CD14-positive monocyte (primary cell): ENCODE data around the gene SLC25A43. TPM values are rescaled to one million over a fixed set of nuclear protein-coding genes. Genes with fewer than 3 reads are reported as not detected.
A peak's percentile ranks its signal among the peaks of the same experiment; 100 is the strongest.

ENCODE experiments used
- DNase-seq, 3 donors: peaks; one replicate each; pipeline ENCODE4 v3.0.0-alpha.2; 2011 to 2022
- H2AFZ ChIP-seq: 2 replicates; pipeline ENCODE4 v1.6.0; 2012; ENCODE audit warnings: mild to moderate bottlenecking, low read depth, low read length, inconsistent platforms; ENCODE audit not compliant: insufficient read depth, poor library complexity, severe bottlenecking
- H3K27ac ChIP-seq, 2 donors: 1 replicate in 1 of 2; 2 replicates in 1 of 2; pipeline ENCODE4 v1.5.1; 2012 to 2013; ENCODE audit warnings: low read length in 2 of 2, control low read depth in 1 of 2, inconsistent platforms in 1 of 2, low read depth in 1 of 2, mild to moderate bottlenecking in 1 of 2
- H3K27me3 ChIP-seq, 2 donors: one replicate each; pipeline versions ENCODE4 v1.6.0 to v1.6.1; 2011 to 2013; ENCODE audit warnings: low read length in 2 of 2; ENCODE audit not compliant: control insufficient read depth in 2 of 2, insufficient read depth in 2 of 2
- H3K36me3 ChIP-seq, 2 donors: replicated peaks in 1 of 2; 1 replicate in 1 of 2; 2 replicates in 1 of 2; pipeline versions ENCODE4 v1.5.1 to v1.6.1; 2012 to 2013; ENCODE audit warnings: low read length in 2 of 2, control low read depth in 1 of 2, inconsistent platforms in 1 of 2, mild to moderate bottlenecking in 1 of 2; ENCODE audit not compliant: insufficient read depth in 2 of 2, control insufficient read depth in 1 of 2
- H3K4me1 ChIP-seq, 2 donors: 1 replicate in 1 of 2; 2 replicates in 1 of 2; pipeline versions ENCODE4 v1.5.1 to v1.6.1; 2012 to 2013; ENCODE audit warnings: low read length in 2 of 2, control low read depth in 1 of 2, inconsistent platforms in 1 of 2, mild to moderate bottlenecking in 1 of 2, moderate library complexity in 1 of 2; ENCODE audit not compliant: insufficient read depth in 2 of 2, control insufficient read depth in 1 of 2
- H3K4me2 ChIP-seq: replicated peaks from 2 replicates; pipeline ENCODE3; 2012; ENCODE audit warnings: low read length, moderate library complexity, mild to moderate bottlenecking; ENCODE audit not compliant: poor library complexity, severe bottlenecking; ENCODE audit errors: extremely low read depth
- H3K4me3 ChIP-seq, 3 experiments: fragments of 200-600 bp in 1 of 3; sonication (generic) in 1 of 3; replicated peaks in 1 of 3; 1 replicate in 2 of 3; 2 replicates in 1 of 3; pipeline ENCODE4 v1.5.1; 2011 to 2013; ENCODE audit warnings: low read length in 3 of 3, mild to moderate bottlenecking in 3 of 3, control low read depth in 2 of 3, low read depth in 2 of 3, inconsistent platforms in 1 of 3, moderate library complexity in 1 of 3
- H3K79me2 ChIP-seq: 2 replicates; pipeline ENCODE4 v1.6.0; 2012; ENCODE audit warnings: mild to moderate bottlenecking, control low read depth, inconsistent platforms, low read length, moderate library complexity; ENCODE audit not compliant: insufficient read depth
- H3K9ac ChIP-seq: 2 replicates; pipeline ENCODE4 v1.6.0; 2017; ENCODE audit warnings: low read length, mild to moderate bottlenecking; ENCODE audit not compliant: insufficient read depth, poor library complexity, severe bottlenecking
- H3K9me3 ChIP-seq, 2 donors: replicated peaks in 1 of 2; 1 replicate in 1 of 2; 2 replicates in 1 of 2; pipeline versions ENCODE4 v1.5.1 to v1.6.1; 2012 to 2013; ENCODE audit warnings: low read length in 2 of 2, control low read depth in 1 of 2; ENCODE audit not compliant: control insufficient read depth in 1 of 2, insufficient read depth in 1 of 2
- H4K20me1 ChIP-seq: 2 replicates; pipeline ENCODE4 v1.6.0; 2012; ENCODE audit warnings: mild to moderate bottlenecking, low read length, control low read depth, moderate library complexity; ENCODE audit not compliant: insufficient read depth
- H3K27ac Mint-ChIP-seq, 7 donors: one replicate each; pipeline ENCODE4 v1.8.0; 2020; ENCODE audit warnings: mild to moderate bottlenecking in 7 of 7, mixed read lengths in 7 of 7, moderate library complexity in 6 of 7, inconsistent platforms in 2 of 7
- H3K27me3 Mint-ChIP-seq, 3 donors: one replicate each; pipeline ENCODE4 v1.8.0; 2021 to 2022; ENCODE audit warnings: low read depth in 3 of 3, mild to moderate bottlenecking in 3 of 3, mixed read lengths in 3 of 3, moderate library complexity in 3 of 3, inconsistent platforms in 1 of 3
- H3K36me3 Mint-ChIP-seq, 2 donors: one replicate each; pipeline ENCODE4 v1.8.0; 2020; ENCODE audit warnings: mixed read lengths in 2 of 2, inconsistent platforms in 1 of 2, mild to moderate bottlenecking in 1 of 2
- H3K4me1 Mint-ChIP-seq: one replicate; pipeline ENCODE4 v1.8.0; 2020; ENCODE audit warnings: mild to moderate bottlenecking, mixed read lengths
- H3K4me3 Mint-ChIP-seq, 2 donors: one replicate each; pipeline ENCODE4 v1.8.0; 2020; ENCODE audit warnings: mild to moderate bottlenecking in 2 of 2, mixed read lengths in 2 of 2, moderate library complexity in 1 of 2
- H3K9me3 Mint-ChIP-seq, 7 donors: one replicate each; pipeline ENCODE4 v1.8.0; 2020 to 2022; ENCODE audit warnings: mixed read lengths in 7 of 7, mild to moderate bottlenecking in 6 of 7, moderate library complexity in 6 of 7, inconsistent platforms in 2 of 7
- CTCF ChIP-seq: fragments of 200-600 bp; IDR thresholded peaks from one replicate; pipeline ENCODE4 v1.8.0; 2022; ENCODE audit warnings: antibody characterized with exemption, mild to moderate bottlenecking
- WGBS: methylation state at CpG from one replicate; pipeline ENCODE4 v1.1.5; 2013; ENCODE audit warnings: missing lambda C conversion rate; ENCODE audit not compliant: insufficient coverage; 5-methylcytosine and 5-hydroxymethylcytosine counted together
- intact Hi-C, 2 donors: fragments of 100-400 bp; cut with micrococcal nuclease; formaldehyde crosslinking; loops; one replicate each; pipeline versions ENCODE4 v1.15.0 to v1.15.1; 2023
- polyA plus RNA-seq, 3 donors: library from polyadenylated mRNA; depleted of rRNA in 1 of 3; unstranded in 2 of 3; stranded (reverse) in 1 of 3; fragments of 300-500 nt in 2 of 3; fragments of >200 nt in 1 of 3; fragmentation: Illumina TruSeq in 2 of 3; gene quantifications; 1 replicate in 2 of 3; 2 replicates in 1 of 3; pipeline ENCODE4 v1.2.3, GENCODE V29; 2012 to 2021

SLC25A43 gene
- polyA plus RNA-seq, 3 donors: 6.8 to 9.2 (median 8.6) TPM

GRCh38 chrX:119411959-119412358 is 12.8 kb downstream of the SLC25A43 start:
- Histone ChIP-seq H3K4me2 (no peak overlapping the region), H3K27me3 (no peaks in the 10 kb centered on the region), H3K9me3 (no peaks in the 10 kb centered on the region), H2AFZ (no peak overlapping the region), H3K79me2 (no peaks in the 10 kb centered on the region), H3K9ac (no peak overlapping the region), H3K4me3 (no peak overlapping the region), H3K4me1 (no peaks in the 10 kb centered on the region), H3K36me3 (peaks cover 9 to 19% of the 10 kb centered on the region in 2 donors), H3K27ac (no peak overlapping the region), H4K20me1 (no peaks in the 10 kb centered on the region)
- Mint-ChIP-seq H3K36me3 (peaks cover 23 to 26% of the 10 kb centered on the region in 2 donors), H3K9me3 (peaks cover 0 to 2% (median 0%) of the 10 kb centered on the region in 7 donors), H3K4me1 (no peaks in the 10 kb centered on the region), H3K4me3 (no peak overlapping the region), H3K27me3 (peaks cover 0 to 15% (median 0%) of the 10 kb centered on the region in 3 donors), H3K27ac (no peak overlapping the region)
- no peak for TF ChIP-seq CTCF
- WGBS: no CpG with 5 or more reads among the region's 7 CpGs
- DNase-seq: no peak
- intact Hi-C loops: no loop called here

- H3K27ac ChIP-seq: no peak overlapping the region
- peaks cover 4 to 19% of the 10 kb centered on the region in 2 donors for H3K36me3 Mint-ChIP-seq
- no peaks in the 10 kb centered on the region for H3K4me1 ChIP-seq
- H3K9ac ChIP-seq: no peak overlapping the region
- H3K4me1 Mint-ChIP-seq: no peaks in the 10 kb centered on the region
- no peak for DNase-seq
- H3K27me3 Mint-ChIP-seq: peaks cover 0 to 8% (median 0%) of the 10 kb centered on the region in 3 donors
- no peak overlapping the region for H3K4me3 ChIP-seq
- no peaks in the 10 kb centered on the region for H4K20me1 ChIP-seq
- intact Hi-C loops: no loop called here
- no peak for TF ChIP-seq CTCF
- no CpG with 5 or more reads among the region's 4 CpGs for WGBS
- no peaks in the 10 kb centered on the region for H3K79me2 ChIP-seq
- no peaks in the 10 kb centered on the region for H3K9me3 ChIP-seq
- H3K27ac Mint-ChIP-seq: peak overlapping the region in 1 of 7 donors; percentile 44
- H3K9me3 Mint-ChIP-seq: no peaks in the 10 kb centered on the region
- H3K27me3 ChIP-seq: no peaks in the 10 kb centered on the region
- no peak overlapping the region for H3K4me3 Mint-ChIP-seq
- H3K36me3 ChIP-seq: peaks cover 14 to 25% of the 10 kb centered on the region in 2 donors
- H2AFZ ChIP-seq: no peak overlapping the region
- no peak overlapping the region for H3K4me2 ChIP-seq
These were observed 18.2 kb downstream of the SLC25A43 start for GRCh38 chrX:119417376-119417775.
